Body of pancreas (tissue), 4 donors: Measurements from ENCODE around the gene STOX1.

Experiments
- CTCF ChIP-seq, 7 experiments: fragments of 450-650 bp in 4 of 7; fragments of 200-600 bp in 3 of 7; sonication (generic) in 3 of 7; IDR thresholded peaks; one replicate each; pipeline ENCODE4 v1.5.1; 2016 to 2019; ENCODE audit warnings: antibody characterized with exemption in 7 of 7
- POLR2A ChIP-seq, 3 donors: fragments of 450-650 bp; IDR thresholded peaks; one replicate each; pipeline ENCODE4 v1.6.1; 2016; ENCODE audit warnings: antibody characterized with exemption in 3 of 3, mild to moderate bottlenecking in 2 of 3

GRCh38 chr10:68895041-68895440 lies 67.7 kb downstream of the STOX1 start:
- TF ChIP-seq CTCF (IDR thresholded peaks at IDR 0.05) = no peak
- no peak for TF ChIP-seq POLR2A (IDR thresholded peaks at IDR 0.05)
